ENCODE data around the gene DIPK1B. TPM values are rescaled to one million over a fixed set of nuclear protein-coding genes. Genes with fewer than 3 reads are reported as not detected.

The DIPK1B gene
- total and polyA plus RNA-seq, 10 donors, result 5.2 to 26.5 (median 12.3) TPM

DNA sequence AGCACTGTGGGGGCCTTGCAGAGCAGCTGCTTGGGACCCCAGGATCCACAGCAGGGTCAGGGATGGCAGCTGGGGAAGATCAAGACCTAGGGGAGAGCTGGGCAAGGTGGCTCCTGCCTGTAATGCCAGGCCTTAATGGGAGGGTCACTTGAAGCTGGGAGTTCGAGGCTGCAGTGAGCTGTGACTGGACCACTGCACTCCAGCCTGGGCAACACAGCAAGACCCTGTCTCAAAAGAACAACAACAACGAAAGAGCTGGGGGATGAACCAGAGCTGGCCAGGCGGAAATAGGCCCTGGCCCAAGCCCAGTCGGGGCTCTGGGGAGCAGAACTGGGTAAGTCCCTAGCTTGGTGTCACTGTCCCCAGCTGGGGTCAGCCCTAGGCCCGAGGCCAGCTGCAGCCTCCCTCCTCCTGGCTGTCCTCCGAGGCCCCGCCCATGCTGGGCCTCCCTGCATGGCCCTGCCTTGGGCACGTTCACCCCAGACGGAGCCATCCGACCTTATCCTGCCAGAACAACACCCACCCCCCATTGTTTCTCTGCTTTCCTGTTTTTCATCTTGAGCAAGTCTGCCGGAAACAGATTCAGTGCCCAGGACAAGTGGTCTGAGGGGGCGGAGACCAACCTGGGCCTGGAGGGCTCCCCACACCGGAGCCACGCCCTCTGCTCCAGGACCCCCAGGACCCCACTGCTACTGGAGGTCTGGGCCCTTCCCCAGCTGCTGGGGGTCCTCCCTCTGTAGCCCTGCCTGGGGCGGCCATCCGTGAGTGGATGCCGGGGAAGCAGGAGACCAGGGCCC is 1.9 kb downstream of the DIPK1B start:
- WGBS, 5 donors, result 9 to 30% (median 21%) methylated on average over 12 to 17 of the region's 17 CpGs
- TF ChIP-seq, protein P1, sequence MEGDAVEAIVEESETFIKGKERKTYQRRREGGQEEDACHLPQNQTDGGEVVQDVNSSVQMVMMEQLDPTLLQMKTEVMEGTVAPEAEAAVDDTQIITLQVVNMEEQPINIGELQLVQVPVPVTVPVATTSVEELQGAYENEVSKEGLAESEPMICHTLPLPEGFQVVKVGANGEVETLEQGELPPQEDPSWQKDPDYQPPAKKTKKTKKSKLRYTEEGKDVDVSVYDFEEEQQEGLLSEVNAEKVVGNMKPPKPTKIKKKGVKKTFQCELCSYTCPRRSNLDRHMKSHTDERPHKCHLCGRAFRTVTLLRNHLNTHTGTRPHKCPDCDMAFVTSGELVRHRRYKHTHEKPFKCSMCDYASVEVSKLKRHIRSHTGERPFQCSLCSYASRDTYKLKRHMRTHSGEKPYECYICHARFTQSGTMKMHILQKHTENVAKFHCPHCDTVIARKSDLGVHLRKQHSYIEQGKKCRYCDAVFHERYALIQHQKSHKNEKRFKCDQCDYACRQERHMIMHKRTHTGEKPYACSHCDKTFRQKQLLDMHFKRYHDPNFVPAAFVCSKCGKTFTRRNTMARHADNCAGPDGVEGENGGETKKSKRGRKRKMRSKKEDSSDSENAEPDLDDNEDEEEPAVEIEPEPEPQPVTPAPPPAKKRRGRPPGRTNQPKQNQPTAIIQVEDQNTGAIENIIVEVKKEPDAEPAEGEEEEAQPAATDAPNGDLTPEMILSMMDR (IDR thresholded peaks at IDR 0.05 in 8 of 11, conservative IDR thresholded peaks at IDR 0.05 in 3 of 11), result no peak
- TF ChIP-seq POLR2A (IDR thresholded peaks at IDR 0.05), result no peak
- TF ChIP-seq POLR2AphosphoS5 (IDR thresholded peaks at IDR 0.05), result peak; percentile 65 to 75 (median 72)
- H3K27me3 ChIP-seq (replicated peaks in 1 of 7), result peaks cover 0 to 69% (median 33%) of the 10 kb centered on the region in 7 donors
- H3K9me3 ChIP-seq, result no peaks in the 10 kb centered on the region
- no peaks in the 10 kb centered on the region for H3K36me3 ChIP-seq
- peak overlapping the region in 3 of 8 donors; percentile 39 to 73 (median 42) for H3K4me3 ChIP-seq
- peaks cover 30 to 56% (median 46%) of the 10 kb centered on the region in 6 donors for H3K4me1 ChIP-seq
- intact Hi-C loops (cut with DNase I; ENCODE audit: low total_unique reads), result no loop called here
- peak; percentile 86 for DNase-seq
- peak overlapping the region; percentile 23 to 80 (median 65) for H3K27ac ChIP-seq

DNA sequence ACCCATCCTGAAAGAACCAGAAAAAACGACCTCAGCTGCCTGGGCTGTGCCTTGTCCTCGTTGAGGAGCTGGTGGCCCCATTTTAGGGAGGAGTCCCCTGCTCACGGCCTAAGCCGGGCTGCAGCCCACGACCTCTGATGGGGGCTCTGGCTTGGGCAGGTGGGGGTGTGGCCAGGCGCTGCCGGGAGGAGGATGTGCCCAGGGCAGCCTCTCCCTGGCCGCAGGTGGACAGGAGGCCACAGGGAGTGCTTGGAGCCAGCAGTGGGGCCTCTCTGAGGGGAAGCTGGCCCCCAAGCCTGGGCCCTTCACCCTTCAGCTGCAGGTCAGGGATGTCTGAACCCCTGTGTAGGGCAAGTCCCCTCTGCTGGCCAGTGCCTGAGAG is 2.5 kb downstream of the DIPK1B start:
- H3K27me3 ChIP-seq (replicated peaks in 1 of 7), result peaks cover 0 to 64% (median 33%) of the 10 kb centered on the region in 7 donors

DNA sequence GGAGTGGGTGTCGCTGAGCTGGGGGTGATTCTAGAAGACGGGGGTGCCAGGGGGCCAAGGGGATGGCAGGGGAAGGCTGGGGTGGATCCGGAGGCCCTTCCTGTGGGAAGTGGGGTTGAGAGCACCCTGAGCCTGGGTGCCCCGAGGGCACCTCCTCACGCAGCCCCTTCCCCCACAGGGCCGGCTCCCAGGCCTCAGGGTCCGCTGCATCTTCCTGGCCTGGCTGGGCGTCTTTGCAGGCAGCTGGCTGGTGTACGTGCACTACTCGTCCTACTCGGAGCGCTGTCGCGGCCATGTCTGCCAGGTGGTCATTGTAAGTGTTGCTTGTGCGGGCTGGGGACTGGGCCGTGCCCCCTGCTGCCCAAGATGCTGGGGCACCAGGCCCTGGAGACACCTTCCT is 5.0 kb downstream of the DIPK1B start:
- Histone ChIP-seq H3K27ac (no peak overlapping the region), H3K4me1 (peaks cover 24 to 77% (median 67%) of the 10 kb centered on the region in 6 donors), H3K27me3 (replicated peaks in 1 of 7) (peaks cover 0 to 40% (median 25%) of the 10 kb centered on the region in 7 donors), H3K4me3 (no peak overlapping the region), H3K9me3 (no peaks in the 10 kb centered on the region), H3K36me3 (peaks cover 0 to 21% (median 13%) of the 10 kb centered on the region in 6 donors)
- peak in 1 of 3 donors; percentile 17 for TF ChIP-seq POLR2AphosphoS5 (IDR thresholded peaks at IDR 0.05)
- TF ChIP-seq, protein P1 (IDR thresholded peaks at IDR 0.05 in 8 of 11, conservative IDR thresholded peaks at IDR 0.05 in 3 of 11), result no peak
- TF ChIP-seq POLR2A (IDR thresholded peaks at IDR 0.05), result no peak
- no peak for DNase-seq
- intact Hi-C loops (cut with DNase I; ENCODE audit: low total_unique reads), result no loop called here
- WGBS, 5 donors, result 69 to 91% (median 83%) methylated on average over 9 to 16 of the region's 16 CpGs

More for the DNA sequence above, 2.5 kb downstream of the DIPK1B start:
- TF ChIP-seq POLR2AphosphoS5 (IDR thresholded peaks at IDR 0.05), result no peak
- TF ChIP-seq, protein P1 (IDR thresholded peaks at IDR 0.05 in 8 of 11, conservative IDR thresholded peaks at IDR 0.05 in 3 of 11), result no peak
- no peak for TF ChIP-seq POLR2A (IDR thresholded peaks at IDR 0.05)
- WGBS, 5 donors, result 14 to 48% (median 30%) methylated on average over 6 to 8 of the region's 8 CpGs
- Histone ChIP-seq H3K27ac (peak overlapping the region; percentile 23 to 80 (median 65)), H3K4me1 (peaks cover 30 to 62% (median 52%) of the 10 kb centered on the region in 6 donors), H3K9me3 (no peaks in the 10 kb centered on the region), H3K36me3 (no peaks in the 10 kb centered on the region), H3K4me3 (peak overlapping the region in 1 of 8 donors; percentile 73)
- peak; percentile 79 for DNase-seq
- intact Hi-C loops (cut with DNase I; ENCODE audit: low total_unique reads), result no loop called here
